GM23338 (cell line): ENCODE results near the gene NFKBIA. TPM values are rescaled to one million over a fixed set of nuclear protein-coding genes. Genes with fewer than 3 reads are reported as not detected.

Experiments used
- ATAC-seq: fragments of 200-7000 bp; cut with Tn5 transposase; 3 replicates; pipeline ENCODE4 v1.9.1; 2020
- DNase-seq: peaks from one replicate; pipeline ENCODE4 v3.0.0-alpha.2; 2015; ENCODE audit warnings: low spot score
- H2AFZ ChIP-seq: fragments of 200-600 bp; sonication (generic); 2 replicates; pipeline ENCODE4 v1.8.0; 2016; ENCODE audit warnings: antibody characterized with exemption, mild to moderate bottlenecking, moderate library complexity
- H3F3A ChIP-seq: fragments of 200-600 bp; sonication (generic); replicated peaks from 2 replicates; pipeline ENCODE4 v1.8.0; 2017; ENCODE audit warnings: antibody characterized with exemption, mixed run types, low read depth
- H3K27ac ChIP-seq: fragments of 200-600 bp; sonication (generic); 2 replicates; pipeline ENCODE4 v1.6.1; 2016; ENCODE audit warnings: low read depth
- H3K27me3 ChIP-seq: fragments of 200-600 bp; sonication (generic); 2 replicates; pipeline ENCODE4 v1.8.0; 2016; ENCODE audit warnings: mild to moderate bottlenecking, mixed run types, moderate library complexity; ENCODE audit not compliant: insufficient read depth
- H3K36me3 ChIP-seq: fragments of 200-600 bp; sonication (generic); 2 replicates; pipeline ENCODE4 v1.8.0; 2016; ENCODE audit warnings: mild to moderate bottlenecking; ENCODE audit not compliant: insufficient read depth
- H3K4me1 ChIP-seq: fragments of 200-600 bp; sonication (generic); 2 replicates; pipeline ENCODE4 v1.8.0; 2016; ENCODE audit warnings: mild to moderate bottlenecking, moderate library complexity; ENCODE audit not compliant: insufficient read depth
- H3K4me2 ChIP-seq: fragments of 200-600 bp; sonication (generic); 2 replicates; pipeline ENCODE4 v1.7.1; 2017; ENCODE audit warnings: mixed run types
- H3K4me3 ChIP-seq: fragments of 200-600 bp; sonication (generic); 2 replicates; pipeline ENCODE4 v1.6.1; 2016; ENCODE audit warnings: mixed run types
- H3K79me2 ChIP-seq: fragments of 200-600 bp; sonication (generic); replicated peaks from 2 replicates; pipeline ENCODE4 v1.8.0; 2017; ENCODE audit warnings: mild to moderate bottlenecking; ENCODE audit not compliant: insufficient read depth
- H3K9me2 ChIP-seq: fragments of 200-600 bp; sonication (generic); 2 replicates; pipeline ENCODE4 v1.8.0; 2017; ENCODE audit not compliant: insufficient read depth
- H4K20me1 ChIP-seq: fragments of 200-600 bp; sonication (generic); replicated peaks from 2 replicates; pipeline ENCODE4 v1.8.0; 2017; ENCODE audit warnings: mild to moderate bottlenecking; ENCODE audit not compliant: insufficient read depth
- H3K27ac Mint-ChIP-seq: 2 replicates; pipeline ENCODE4 v1.8.0; 2020; ENCODE audit warnings: inconsistent platforms, mild to moderate bottlenecking, moderate library complexity, mixed read lengths
- H3K27me3 Mint-ChIP-seq: 3 replicates; pipeline ENCODE4 v1.8.0; 2022; ENCODE audit warnings: low read depth, mild to moderate bottlenecking, moderate library complexity, mixed read lengths, inconsistent platforms; ENCODE audit not compliant: insufficient read depth, poor library complexity
- H3K36me3 Mint-ChIP-seq: 3 replicates; pipeline ENCODE4 v1.8.0; 2021; ENCODE audit warnings: low read depth, mild to moderate bottlenecking, inconsistent platforms, moderate library complexity, mixed read lengths
- H3K4me1 Mint-ChIP-seq: 3 replicates; pipeline ENCODE4 v1.8.0; 2020; ENCODE audit warnings: mild to moderate bottlenecking, inconsistent platforms, mixed read lengths
- H3K4me3 Mint-ChIP-seq: 3 replicates; pipeline ENCODE4 v1.8.0; 2021; ENCODE audit warnings: moderate library complexity, mild to moderate bottlenecking, inconsistent platforms, mixed read lengths
- H3K9me3 Mint-ChIP-seq: 3 replicates; pipeline ENCODE4 v1.8.0; 2020; ENCODE audit warnings: moderate library complexity, mild to moderate bottlenecking, inconsistent platforms, mixed read lengths
- CREB1 ChIP-seq: fragments of 250-450 bp; sonication (Bioruptor Pico); IDR thresholded peaks from 2 replicates; pipeline ENCODE4 v1.5.0; 2020; ENCODE audit warnings: low read depth, mild to moderate bottlenecking, moderate library complexity
- EZH2 ChIP-seq: fragments of 200-600 bp; sonication (generic); IDR thresholded peaks from one replicate; pipeline ENCODE4 v1.8.0; 2017; ENCODE audit warnings: antibody characterized with exemption, mild to moderate bottlenecking, low read depth; ENCODE audit not compliant: unreplicated experiment
- JUNB ChIP-seq: IDR thresholded peaks from one replicate; pipeline ENCODE4 v1.6.1; 2016; ENCODE audit warnings: antibody characterized with exemption; ENCODE audit not compliant: unreplicated experiment
- NANOG ChIP-seq: IDR thresholded peaks from 2 replicates; pipeline ENCODE4 v1.6.1; 2016; ENCODE audit warnings: antibody characterized with exemption, borderline replicate concordance
- STAT1 ChIP-seq: IDR thresholded peaks from one replicate; pipeline ENCODE4 v1.6.1; 2016; ENCODE audit warnings: antibody characterized with exemption; ENCODE audit not compliant: unreplicated experiment
- ZNF114 ChIP-seq: fragments of 250-450 bp; sonication (Bioruptor Pico); IDR thresholded peaks from 2 replicates; pipeline ENCODE4 v1.5.0; 2020; ENCODE audit warnings: mild to moderate bottlenecking, moderate library complexity
- ZNF331 ChIP-seq: fragments of 250-450 bp; sonication (Bioruptor Pico); IDR thresholded peaks from 2 replicates; pipeline ENCODE4 v1.5.0; 2020; ENCODE audit warnings: low read depth, mild to moderate bottlenecking, moderate library complexity
- polyA plus RNA-seq: library from polyadenylated mRNA; unstranded; fragments of >200 nt; fragmentation: Nextera tagmentation; extraction: Ambion mirVana; gene quantifications from 2 replicates; pipeline ENCODE4 v1.2.1, GENCODE V29; 2016
- total RNA-seq: library from RNA; depleted of rRNA; stranded (reverse); fragments of >200 nt; shearing (Covaris generic); gene quantifications from 2 replicates; pipeline ENCODE4 v1.2.3, GENCODE V29; 2014
- TF ChIP-seq, protein P1 (sequence below): IDR thresholded peaks from one replicate; pipeline ENCODE4 v1.6.1; 2018; ENCODE audit warnings: antibody characterized with exemption; ENCODE audit not compliant: unreplicated experiment
- TF ChIP-seq, protein P2 (sequence below): IDR thresholded peaks from 2 replicates; pipeline ENCODE4 v1.6.1; 2016; ENCODE audit warnings: antibody characterized with exemption

The NFKBIA gene
- total and polyA plus RNA-seq, 2 experiments from 2014 or later = 33.4 to 41.3 TPM

DNA sequence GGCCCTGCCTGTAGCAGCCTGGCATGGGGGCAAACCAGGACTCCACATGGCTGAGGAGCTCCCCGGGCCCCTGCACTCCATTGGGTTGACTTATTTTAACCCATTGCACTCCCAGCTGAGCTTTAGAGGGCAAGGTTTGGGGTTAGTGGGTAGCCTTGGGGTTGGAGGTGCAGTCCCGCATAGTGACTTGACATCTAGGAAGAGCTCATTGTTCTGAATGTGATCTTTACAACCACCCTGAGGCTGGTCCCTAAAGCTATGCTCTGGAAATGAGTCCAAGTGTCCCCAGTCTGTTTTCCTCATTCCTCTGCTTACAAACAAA is 36.4 kb downstream of the NFKBIA start:
- peaks cover 24% of the 10 kb centered on the region for H3K4me1 Mint-ChIP-seq

DNA sequence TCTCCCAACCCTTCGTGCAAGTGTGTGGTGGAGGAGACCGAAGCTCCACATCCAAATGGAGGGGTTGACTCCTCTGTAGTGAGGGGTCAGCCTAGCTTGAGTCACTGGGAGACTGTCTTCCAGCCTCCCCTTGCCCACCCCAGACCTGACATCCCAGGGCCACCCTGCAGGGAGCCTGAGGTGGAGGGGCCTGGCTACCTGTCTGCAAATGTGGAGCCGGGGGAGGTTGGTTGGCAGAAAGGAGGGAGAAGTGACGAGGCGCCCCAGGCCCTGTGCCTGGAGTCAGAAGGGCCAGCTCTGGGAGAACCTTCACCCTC is 37.5 kb downstream of the NFKBIA start:
- Histone ChIP-seq H3K79me2 (no peaks in the 10 kb centered on the region), H3K27me3 (no peaks in the 10 kb centered on the region), H3K27ac (no peak overlapping the region), H2AFZ (peak overlapping the region; percentile 94; the same call in 1 of the 2 replicates), H4K20me1 (no peaks in the 10 kb centered on the region), H3K36me3 (no peaks in the 10 kb centered on the region), H3K4me2 (no peak overlapping the region), H3K9me2 (no peaks in the 10 kb centered on the region), H3F3A (no peaks in the 10 kb centered on the region), H3K4me3 (no peak overlapping the region), H3K4me1 (peaks cover 10% of the 10 kb centered on the region)
- Mint-ChIP-seq H3K9me3 (no peaks in the 10 kb centered on the region; the same call in 2 of the 3 replicates), H3K27ac (peak overlapping the region; percentile 78), H3K4me1 (peaks cover 24% of the 10 kb centered on the region), H3K4me3 (no peak overlapping the region), H3K27me3 (peaks cover 6% of the 10 kb centered on the region), H3K36me3 (no peaks in the 10 kb centered on the region; the same call in 2 of the 3 replicates)
- no peak for ATAC-seq
- DNase-seq = no peak
- no peak for TF ChIP-seq NANOG
- no peak for TF ChIP-seq EZH2
- TF ChIP-seq, protein P1, sequence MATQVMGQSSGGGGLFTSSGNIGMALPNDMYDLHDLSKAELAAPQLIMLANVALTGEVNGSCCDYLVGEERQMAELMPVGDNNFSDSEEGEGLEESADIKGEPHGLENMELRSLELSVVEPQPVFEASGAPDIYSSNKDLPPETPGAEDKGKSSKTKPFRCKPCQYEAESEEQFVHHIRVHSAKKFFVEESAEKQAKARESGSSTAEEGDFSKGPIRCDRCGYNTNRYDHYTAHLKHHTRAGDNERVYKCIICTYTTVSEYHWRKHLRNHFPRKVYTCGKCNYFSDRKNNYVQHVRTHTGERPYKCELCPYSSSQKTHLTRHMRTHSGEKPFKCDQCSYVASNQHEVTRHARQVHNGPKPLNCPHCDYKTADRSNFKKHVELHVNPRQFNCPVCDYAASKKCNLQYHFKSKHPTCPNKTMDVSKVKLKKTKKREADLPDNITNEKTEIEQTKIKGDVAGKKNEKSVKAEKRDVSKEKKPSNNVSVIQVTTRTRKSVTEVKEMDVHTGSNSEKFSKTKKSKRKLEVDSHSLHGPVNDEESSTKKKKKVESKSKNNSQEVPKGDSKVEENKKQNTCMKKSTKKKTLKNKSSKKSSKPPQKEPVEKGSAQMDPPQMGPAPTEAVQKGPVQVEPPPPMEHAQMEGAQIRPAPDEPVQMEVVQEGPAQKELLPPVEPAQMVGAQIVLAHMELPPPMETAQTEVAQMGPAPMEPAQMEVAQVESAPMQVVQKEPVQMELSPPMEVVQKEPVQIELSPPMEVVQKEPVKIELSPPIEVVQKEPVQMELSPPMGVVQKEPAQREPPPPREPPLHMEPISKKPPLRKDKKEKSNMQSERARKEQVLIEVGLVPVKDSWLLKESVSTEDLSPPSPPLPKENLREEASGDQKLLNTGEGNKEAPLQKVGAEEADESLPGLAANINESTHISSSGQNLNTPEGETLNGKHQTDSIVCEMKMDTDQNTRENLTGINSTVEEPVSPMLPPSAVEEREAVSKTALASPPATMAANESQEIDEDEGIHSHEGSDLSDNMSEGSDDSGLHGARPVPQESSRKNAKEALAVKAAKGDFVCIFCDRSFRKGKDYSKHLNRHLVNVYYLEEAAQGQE = no peak

More for the DNA sequence above, 36.4 kb downstream of the NFKBIA start:
- Mint-ChIP-seq H3K9me3 (no peaks in the 10 kb centered on the region), H3K27me3 (peaks cover 6% of the 10 kb centered on the region), H3K4me3 (no peak overlapping the region), H3K27ac (peak overlapping the region; percentile 78; the same call in 1 of the 2 replicates), H3K36me3 (no peaks in the 10 kb centered on the region; the same call in 2 of the 3 replicates)
- no peaks in the 10 kb centered on the region for H3K79me2 ChIP-seq
- no peaks in the 10 kb centered on the region for H3K36me3 ChIP-seq
- no peak overlapping the region for H3K4me3 ChIP-seq
- no peak overlapping the region for H3K27ac ChIP-seq
- TF ChIP-seq ZNF114 (CRISPR knock-in tag) (no peak), CREB1 (no peak), EZH2 (no peak), JUNB (no peak), NANOG (no peak), STAT1 (no peak), ZNF331 (CRISPR knock-in tag) (no peak)
- TF ChIP-seq, protein P2, sequence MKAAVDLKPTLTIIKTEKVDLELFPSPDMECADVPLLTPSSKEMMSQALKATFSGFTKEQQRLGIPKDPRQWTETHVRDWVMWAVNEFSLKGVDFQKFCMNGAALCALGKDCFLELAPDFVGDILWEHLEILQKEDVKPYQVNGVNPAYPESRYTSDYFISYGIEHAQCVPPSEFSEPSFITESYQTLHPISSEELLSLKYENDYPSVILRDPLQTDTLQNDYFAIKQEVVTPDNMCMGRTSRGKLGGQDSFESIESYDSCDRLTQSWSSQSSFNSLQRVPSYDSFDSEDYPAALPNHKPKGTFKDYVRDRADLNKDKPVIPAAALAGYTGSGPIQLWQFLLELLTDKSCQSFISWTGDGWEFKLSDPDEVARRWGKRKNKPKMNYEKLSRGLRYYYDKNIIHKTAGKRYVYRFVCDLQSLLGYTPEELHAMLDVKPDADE = no peak
- TF ChIP-seq, protein P1 = no peak
- no peaks in the 10 kb centered on the region for H4K20me1 ChIP-seq
- H3K4me1 ChIP-seq = peaks cover 10% of the 10 kb centered on the region
- H2AFZ ChIP-seq = peak overlapping the region; percentile 94
- ATAC-seq = peak; percentile 28
- no peaks in the 10 kb centered on the region for H3K27me3 ChIP-seq
- H3K4me2 ChIP-seq = no peak overlapping the region; the same call in 1 of the 2 replicates
- no peak for DNase-seq
- H3F3A ChIP-seq = no peaks in the 10 kb centered on the region
- H3K9me2 ChIP-seq = no peaks in the 10 kb centered on the region
